ENCODE measurements around the gene ATG4D. TPM values are rescaled to one million over a fixed set of nuclear protein-coding genes. Genes with fewer than 3 reads are reported as not detected.

ATG4D gene
- total RNA-seq, 4 donors from 2014 or later = 79.9 to 164 (median 100) TPM

DNA sequence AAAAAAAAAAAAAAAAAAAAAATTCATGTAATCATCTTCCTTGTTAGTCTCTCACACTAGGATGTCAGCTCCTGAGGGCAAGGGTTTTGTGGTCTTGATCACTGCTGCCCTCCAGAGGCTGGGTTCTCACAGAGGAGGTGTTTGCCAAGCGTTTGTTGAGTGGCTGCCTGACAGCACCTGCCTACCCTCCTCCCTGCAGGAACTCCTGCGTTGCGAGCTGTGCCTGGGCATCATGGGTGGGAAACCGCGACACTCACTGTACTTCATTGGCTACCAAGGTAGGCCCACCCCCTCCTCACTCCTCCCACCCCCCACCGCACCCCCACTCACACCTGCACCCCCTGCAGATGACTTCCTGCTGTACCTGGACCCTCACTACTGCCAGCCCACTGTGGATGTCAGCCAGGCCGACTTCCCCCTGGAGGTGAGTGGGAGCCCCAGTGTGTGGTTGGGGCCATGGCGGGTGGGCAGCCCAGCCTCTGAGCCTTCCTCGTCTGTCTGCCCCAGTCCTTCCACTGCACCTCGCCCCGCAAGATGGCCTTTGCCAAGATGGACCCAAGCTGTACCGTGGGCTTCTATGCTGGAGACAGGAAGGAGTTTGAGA lies 8.1 kb downstream of the ATG4D start:
- H3K27ac ChIP-seq = peak overlapping the region; percentile 3 to 68 (median 44)
- H3K27me3 ChIP-seq = no peaks in the 10 kb centered on the region
- H3K9me3 ChIP-seq = no peaks in the 10 kb centered on the region
- TF ChIP-seq, protein P1, sequence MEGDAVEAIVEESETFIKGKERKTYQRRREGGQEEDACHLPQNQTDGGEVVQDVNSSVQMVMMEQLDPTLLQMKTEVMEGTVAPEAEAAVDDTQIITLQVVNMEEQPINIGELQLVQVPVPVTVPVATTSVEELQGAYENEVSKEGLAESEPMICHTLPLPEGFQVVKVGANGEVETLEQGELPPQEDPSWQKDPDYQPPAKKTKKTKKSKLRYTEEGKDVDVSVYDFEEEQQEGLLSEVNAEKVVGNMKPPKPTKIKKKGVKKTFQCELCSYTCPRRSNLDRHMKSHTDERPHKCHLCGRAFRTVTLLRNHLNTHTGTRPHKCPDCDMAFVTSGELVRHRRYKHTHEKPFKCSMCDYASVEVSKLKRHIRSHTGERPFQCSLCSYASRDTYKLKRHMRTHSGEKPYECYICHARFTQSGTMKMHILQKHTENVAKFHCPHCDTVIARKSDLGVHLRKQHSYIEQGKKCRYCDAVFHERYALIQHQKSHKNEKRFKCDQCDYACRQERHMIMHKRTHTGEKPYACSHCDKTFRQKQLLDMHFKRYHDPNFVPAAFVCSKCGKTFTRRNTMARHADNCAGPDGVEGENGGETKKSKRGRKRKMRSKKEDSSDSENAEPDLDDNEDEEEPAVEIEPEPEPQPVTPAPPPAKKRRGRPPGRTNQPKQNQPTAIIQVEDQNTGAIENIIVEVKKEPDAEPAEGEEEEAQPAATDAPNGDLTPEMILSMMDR (IDR thresholded peaks at IDR 0.05) = no peak
- TF ChIP-seq POLR2AphosphoS5 (IDR thresholded peaks at IDR 0.05) (no peak), EP300 (IDR thresholded peaks at IDR 0.05; ENCODE audit: low read depth) (no peak)
- peaks cover 3 to 41% (median 13%) of the 10 kb centered on the region in 4 donors for H3K4me1 ChIP-seq
- WGBS, 2 donors (ENCODE audit: low coverage in 1 of 2) = 87 to 93% methylated on average over 9 to 12 of the region's 12 CpGs
- H3K4me3 ChIP-seq = no peak overlapping the region
- H3K36me3 ChIP-seq = peaks cover 0 to 49% (median 17%) of the 10 kb centered on the region in 4 donors
- intact Hi-C loops (cut with DNase I; ENCODE audit: low total_unique reads) = no loop called here
- in situ Hi-C loops (cut with MboI; ENCODE audit: low pct_ligation_motif_present in 1 of 4, low pct_unique_long_range_greater_than_20kb in 1 of 4, low sequenced_read_pairs in 3 of 4) = no loop called here
- peak; percentile 46 for DNase-seq

DNA sequence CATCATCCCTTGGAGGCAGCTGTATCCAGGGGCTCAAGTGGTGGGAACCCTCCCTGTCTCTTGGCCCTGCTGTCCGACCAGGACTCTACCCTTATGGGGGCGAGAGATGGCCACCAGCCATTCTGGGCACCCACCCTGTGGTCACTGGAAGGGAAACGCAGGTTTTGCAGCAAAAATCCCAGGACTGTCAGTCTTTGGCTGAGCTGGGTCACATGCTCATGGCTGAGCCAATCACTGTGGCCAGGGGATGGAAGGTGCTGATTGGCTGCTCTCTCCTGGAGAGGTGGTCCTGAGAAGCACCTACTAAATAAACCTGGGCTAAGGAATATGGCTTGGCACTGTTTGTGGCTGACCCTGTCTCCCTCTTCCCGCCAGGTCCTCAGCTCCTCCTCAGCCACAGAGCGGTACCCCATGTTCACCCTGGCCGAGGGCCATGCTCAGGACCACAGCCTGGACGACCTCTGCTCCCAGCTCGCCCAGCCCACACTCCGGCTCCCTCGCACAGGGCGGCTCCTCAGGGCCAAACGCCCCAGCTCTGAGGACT lies 8.9 kb downstream of the ATG4D start:
- H3K27ac ChIP-seq = peak overlapping the region; percentile 34 to 55 (median 42)
- intact Hi-C loops (cut with DNase I; ENCODE audit: low total_unique reads) = no loop called here
- no peak overlapping the region for H3K4me3 ChIP-seq
- 35 to 75% methylated on average over 4 to 12 of the region's 12 CpGs for WGBS, 2 donors (ENCODE audit: low coverage in 1 of 2)
- DNase-seq = no peak
- no peaks in the 10 kb centered on the region for H3K9me3 ChIP-seq
- H3K4me1 ChIP-seq = peaks cover 3 to 41% (median 13%) of the 10 kb centered on the region in 4 donors
- H3K27me3 ChIP-seq = no peaks in the 10 kb centered on the region
- no peak for TF ChIP-seq EP300 (IDR thresholded peaks at IDR 0.05; ENCODE audit: low read depth)
- peak in 1 of 3 donors; percentile 5 for TF ChIP-seq POLR2AphosphoS5 (IDR thresholded peaks at IDR 0.05)
- in situ Hi-C loops (cut with MboI; ENCODE audit: low pct_ligation_motif_present in 1 of 4, low pct_unique_long_range_greater_than_20kb in 1 of 4, low sequenced_read_pairs in 3 of 4) = no loop called here
- peaks cover 0 to 44% (median 17%) of the 10 kb centered on the region in 4 donors for H3K36me3 ChIP-seq

DNA sequence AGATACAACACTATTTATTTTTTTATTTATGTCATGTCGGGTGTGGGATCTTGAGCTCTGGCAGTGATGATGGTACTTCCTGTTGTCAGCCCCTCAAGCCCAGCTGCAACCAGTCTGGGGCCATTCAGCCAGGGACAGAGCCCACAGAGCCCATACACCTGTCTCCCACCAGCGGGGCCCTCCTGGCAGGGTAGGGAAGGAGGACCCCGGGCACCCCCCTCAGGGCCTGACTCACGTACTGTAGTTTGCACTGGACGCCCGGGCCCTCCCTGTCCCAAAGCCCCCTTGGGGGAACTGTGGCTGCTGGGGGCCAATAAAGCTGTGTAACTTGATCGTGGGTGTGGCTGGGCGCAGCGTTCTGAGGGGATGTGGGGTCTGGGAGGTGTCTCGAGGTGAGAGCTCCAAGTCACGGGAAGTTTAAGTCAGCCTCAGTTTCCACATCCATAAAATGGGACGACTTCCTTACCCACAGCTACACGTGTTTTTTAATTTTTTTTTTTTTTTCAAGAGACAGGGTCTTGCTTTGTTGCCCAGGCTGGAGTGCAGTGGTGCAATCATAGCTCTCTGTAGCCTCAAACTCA lies 9.5 kb downstream of the ATG4D start:
- intact Hi-C loops (cut with DNase I; ENCODE audit: low total_unique reads) = no loop called here
- peaks cover 0 to 43% (median 17%) of the 10 kb centered on the region in 4 donors for H3K36me3 ChIP-seq
- no peak overlapping the region for H3K4me3 ChIP-seq
- peak overlapping the region; percentile 30 to 48 (median 34) for H3K27ac ChIP-seq
- DNase-seq = no peak
- in situ Hi-C loops (cut with MboI; ENCODE audit: low pct_ligation_motif_present in 1 of 4, low pct_unique_long_range_greater_than_20kb in 1 of 4, low sequenced_read_pairs in 3 of 4) = no loop called here
- peaks cover 3 to 41% (median 13%) of the 10 kb centered on the region in 4 donors for H3K4me1 ChIP-seq
- no peaks in the 10 kb centered on the region for H3K27me3 ChIP-seq
- TF ChIP-seq, protein P1 (IDR thresholded peaks at IDR 0.05) = no peak
- WGBS, 2 donors (ENCODE audit: low coverage in 1 of 2) = 44 to 65% methylated on average over 7 to 13 of the region's 13 CpGs
- H3K9me3 ChIP-seq = no peaks in the 10 kb centered on the region

DNA sequence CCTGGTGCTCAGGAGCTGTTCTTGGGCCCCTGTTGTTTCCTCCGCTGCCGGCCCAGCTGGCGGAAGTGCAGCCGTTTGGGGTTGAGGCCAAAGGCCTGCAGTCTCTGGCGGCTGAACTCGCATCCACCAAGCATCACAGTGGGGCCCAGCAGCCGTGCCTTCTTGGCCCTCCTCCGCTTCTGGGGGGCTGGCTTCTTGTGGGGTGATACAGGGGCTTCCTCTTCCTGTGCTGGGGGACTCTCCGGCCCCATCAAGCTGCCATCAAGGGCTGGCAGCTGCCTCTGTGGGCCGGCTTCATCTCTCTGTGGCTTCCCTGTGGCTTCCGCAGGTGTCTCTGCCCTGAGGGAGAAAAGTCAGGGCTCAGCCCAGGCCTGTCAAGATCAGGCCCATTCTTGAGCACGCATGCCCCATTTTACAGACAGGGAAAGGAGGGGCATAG lies 10.3 kb downstream of the ATG4D start:
- intact Hi-C loops (cut with DNase I; ENCODE audit: low total_unique reads) (no loop called here), in situ Hi-C loops (cut with MboI; ENCODE audit: low pct_ligation_motif_present in 1 of 4, low pct_unique_long_range_greater_than_20kb in 1 of 4, low sequenced_read_pairs in 3 of 4) (no loop called here)
- Histone ChIP-seq H3K4me1 (peaks cover 3 to 41% (median 13%) of the 10 kb centered on the region in 4 donors), H3K9me3 (no peaks in the 10 kb centered on the region), H3K36me3 (peaks cover 0 to 36% (median 17%) of the 10 kb centered on the region in 4 donors), H3K27ac (peak overlapping the region; percentile 10 to 35 (median 29)), H3K27me3 (no peaks in the 10 kb centered on the region), H3K4me3 (no peak overlapping the region)
- no peak for TF ChIP-seq EP300 (IDR thresholded peaks at IDR 0.05; ENCODE audit: low read depth)
- TF ChIP-seq POLR2AphosphoS5 (IDR thresholded peaks at IDR 0.05) = no peak
- no peak for TF ChIP-seq POLR2A (IDR thresholded peaks at IDR 0.05)
- TF ChIP-seq, protein P1 (IDR thresholded peaks at IDR 0.05) = no peak
- 61% methylated on average over 11 of the region's 12 CpGs; no CpG with 5 or more reads in 1 of the 2 donors for WGBS, 2 donors (ENCODE audit: low coverage in 1 of 2)
- peak; percentile 46 for DNase-seq

Measured in transverse colon (tissue), 4 donors.